Liver (tissue), 9 donors: ENCODE measurements around the gene ABCA9. TPM values are rescaled to one million over a fixed set of nuclear protein-coding genes. Genes with fewer than 3 reads are reported as not detected.

ENCODE experiments used
- DNase-seq: peaks from one replicate; pipeline ENCODE4 v3.0.0-alpha.2; 2017; ENCODE audit warnings: low spot score
- H3K27ac ChIP-seq, 2 donors: one replicate each; pipeline ENCODE4 v1.7.0; 2013; ENCODE audit warnings: inconsistent platforms in 2 of 2, low read length in 2 of 2, control low read depth in 1 of 2, low read depth in 1 of 2, mild to moderate bottlenecking in 1 of 2
- H3K27me3 ChIP-seq, 4 donors: one replicate each; pipeline versions ENCODE4 v1.6.1 to v1.7.0; 2013; ENCODE audit warnings: low read length in 3 of 4, inconsistent platforms in 1 of 4, mild to moderate bottlenecking in 1 of 4, moderate library complexity in 1 of 4; ENCODE audit not compliant: control insufficient read depth in 4 of 4, insufficient read depth in 4 of 4
- H3K36me3 ChIP-seq, 4 donors: one replicate each; pipeline versions ENCODE4 v1.6.1 to v1.7.0; 2013; ENCODE audit warnings: low read length in 3 of 4, mild to moderate bottlenecking in 3 of 4, low read depth in 1 of 4, moderate library complexity in 1 of 4; ENCODE audit not compliant: control insufficient read depth in 4 of 4, insufficient read depth in 3 of 4
- H3K4me1 ChIP-seq, 4 donors: one replicate each; pipeline versions ENCODE4 v1.6.1 to v1.7.0; 2013; ENCODE audit warnings: low read length in 3 of 4, mild to moderate bottlenecking in 3 of 4, moderate library complexity in 1 of 4; ENCODE audit not compliant: control insufficient read depth in 4 of 4, insufficient read depth in 4 of 4
- H3K4me3 ChIP-seq, 3 donors: one replicate each; pipeline versions ENCODE4 v1.6.1 to v1.7.0; 2013; ENCODE audit warnings: low read length in 3 of 3, control low read depth in 1 of 3, low read depth in 1 of 3, mild to moderate bottlenecking in 1 of 3
- H3K9ac ChIP-seq, 2 donors: one replicate each; pipeline ENCODE4 v1.7.0; 2013; ENCODE audit warnings: low read length in 2 of 2, mild to moderate bottlenecking in 2 of 2, moderate library complexity in 2 of 2, control low read depth in 1 of 2, low read depth in 1 of 2
- H3K9me3 ChIP-seq, 4 donors: one replicate each; pipeline versions ENCODE4 v1.6.1 to v1.7.0; 2013; ENCODE audit warnings: low read length in 3 of 4; ENCODE audit not compliant: control insufficient read depth in 4 of 4
- EGR1 ChIP-seq, 2 donors: IDR thresholded peaks; 2 replicates each; pipeline ENCODE4 v1.6.1; 2016 to 2018; ENCODE audit warnings: antibody characterized with exemption in 2 of 2, low read depth in 2 of 2
- FOXA1 ChIP-seq: IDR thresholded peaks from 2 replicates; pipeline ENCODE4 v1.6.1; 2016; ENCODE audit warnings: antibody characterized with exemption
- FOXA2 ChIP-seq: IDR thresholded peaks from 2 replicates; pipeline ENCODE4 v1.6.1; 2016; ENCODE audit warnings: antibody characterized with exemption
- GABPA ChIP-seq, 2 donors: IDR thresholded peaks in 1 of 2; conservative IDR thresholded peaks in 1 of 2; 2 replicates each; pipeline ENCODE4 v1.6.1; 2016; ENCODE audit warnings: antibody characterized with exemption in 2 of 2, mild to moderate bottlenecking in 1 of 2, moderate library complexity in 1 of 2
- HNF4A ChIP-seq, 2 donors: conservative IDR thresholded peaks; 2 replicates each; pipeline ENCODE4 v1.6.1; 2016; ENCODE audit warnings: antibody characterized with exemption in 2 of 2, mild to moderate bottlenecking in 2 of 2
- HNF4G ChIP-seq: IDR thresholded peaks from 2 replicates; pipeline ENCODE4 v1.6.1; 2016; ENCODE audit warnings: antibody characterized with exemption
- JUND ChIP-seq, 2 donors: IDR thresholded peaks; 2 replicates each; pipeline ENCODE4 v1.6.1; 2016; ENCODE audit warnings: antibody characterized with exemption in 2 of 2
- NR2F2 ChIP-seq: IDR thresholded peaks from 2 replicates; pipeline ENCODE4 v1.6.1; 2016; ENCODE audit warnings: antibody characterized with exemption
- RAD21 ChIP-seq, 2 donors: IDR thresholded peaks; 2 replicates each; pipeline ENCODE4 v1.6.1; 2016; ENCODE audit warnings: antibody characterized with exemption in 2 of 2, mild to moderate bottlenecking in 2 of 2
- RXRA ChIP-seq, 2 donors: IDR thresholded peaks; 2 replicates each; pipeline ENCODE4 v1.6.1; 2017 to 2018; ENCODE audit warnings: antibody characterized with exemption in 2 of 2, mild to moderate bottlenecking in 1 of 2
- SP1 ChIP-seq: IDR thresholded peaks from 2 replicates; pipeline ENCODE4 v1.6.1; 2018; ENCODE audit warnings: antibody characterized with exemption, mild to moderate bottlenecking
- TAF1 ChIP-seq: conservative IDR thresholded peaks from 2 replicates; pipeline ENCODE4 v1.6.1; 2016; ENCODE audit warnings: antibody characterized with exemption, mild to moderate bottlenecking
- YY1 ChIP-seq: IDR thresholded peaks from 2 replicates; pipeline ENCODE4 v1.6.1; 2016; ENCODE audit warnings: antibody characterized with exemption, mild to moderate bottlenecking
- WGBS: extraction: QIAGEN DNeasy Blood & Tissue Kit; methylation state at CpG from one replicate; pipeline ENCODE4 v1.1.7; 2013; 5-methylcytosine and 5-hydroxymethylcytosine counted together
- polyA plus RNA-seq, 2 donors: library from polyadenylated mRNA; stranded (reverse) in 1 of 2; unstranded in 1 of 2; fragments of 200-250 nt in 1 of 2; fragments of >200 nt in 1 of 2; fragmentation: Nextera tagmentation in 1 of 2; extraction: Ambion mirVana in 1 of 2; gene quantifications; one replicate each; pipeline versions ENCODE4 v1.2.1 to v1.2.3, GENCODE V29; 2013 to 2015
- total RNA-seq, 2 donors: library from RNA; depleted of rRNA; stranded (reverse); fragments of >200 nt; gene quantifications; one replicate each; pipeline ENCODE4 v1.2.3, GENCODE V29; 2014
- TF ChIP-seq, protein P1 (sequence below): IDR thresholded peaks from 2 replicates; pipeline ENCODE4 v1.6.1; 2016; ENCODE audit warnings: antibody characterized with exemption
- TF ChIP-seq, protein P2 (sequence below): IDR thresholded peaks from 2 replicates; pipeline ENCODE4 v1.6.1; 2016; ENCODE audit warnings: antibody characterized with exemption, mild to moderate bottlenecking
- TF ChIP-seq, protein P3 (sequence below): fragments of 150-350 bp; IDR thresholded peaks from 2 replicates; pipeline ENCODE4 v1.5.1; 2017; ENCODE audit warnings: improper control_type of control experiment, low read depth, low read length; ENCODE audit not compliant: missing input control
- TF ChIP-seq, protein P4 (sequence below): IDR thresholded peaks from 2 replicates; pipeline ENCODE4 v1.6.1; 2016; ENCODE audit warnings: antibody characterized with exemption
- TF ChIP-seq, protein P5 (sequence below): IDR thresholded peaks from 2 replicates; pipeline ENCODE4 v1.6.1; 2016; ENCODE audit warnings: antibody characterized with exemption
- donor health status: healthy.
- donor health status: healthy.
- donor health status: healthy.
- donor health status: healthy.
- donor health status: healthy.

ABCA9 gene
- total and polyA plus RNA-seq, 4 donors = 1.4 to 18.9 (median 5.9) TPM

DNA sequence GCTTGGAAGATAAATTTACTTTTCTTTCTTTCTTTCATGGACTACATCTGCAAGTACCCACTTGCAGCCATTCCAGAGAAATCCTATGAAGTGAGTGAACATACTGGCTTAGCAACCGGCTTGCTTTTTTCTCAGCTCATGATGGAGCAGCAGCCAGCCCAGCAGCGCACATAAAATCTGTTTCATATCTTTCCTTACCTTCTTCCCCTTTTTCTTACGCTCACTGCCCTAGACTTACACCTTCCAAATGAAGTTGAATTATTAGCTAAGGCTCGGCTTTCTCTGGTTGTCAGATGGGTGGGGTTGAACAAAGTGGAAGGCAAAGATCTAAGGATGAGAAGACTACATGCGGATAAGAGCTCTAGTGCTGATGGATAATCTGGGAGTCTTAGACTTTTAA, 91.6 kb downstream of the ABCA9 start:
- TF ChIP-seq EGR1 (IDR thresholded peaks at IDR 0.05; ENCODE audit: low read depth in 2 of 2) (no peak), FOXA2 (no peak), HNF4G (no peak), TAF1 (no peak)
- TF ChIP-seq, protein P1, sequence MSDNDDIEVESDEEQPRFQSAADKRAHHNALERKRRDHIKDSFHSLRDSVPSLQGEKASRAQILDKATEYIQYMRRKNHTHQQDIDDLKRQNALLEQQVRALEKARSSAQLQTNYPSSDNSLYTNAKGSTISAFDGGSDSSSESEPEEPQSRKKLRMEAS = no peak
- H3K9ac ChIP-seq = no peak overlapping the region
- no peaks in the 10 kb centered on the region for H3K27me3 ChIP-seq
- peaks cover 0 to 5% (median 2%) of the 10 kb centered on the region in 4 donors for H3K4me1 ChIP-seq
- no peak overlapping the region for H3K4me3 ChIP-seq
- 88% methylated on average over 5 of the region's 5 CpGs for WGBS
- no peak for DNase-seq
- no peak overlapping the region for H3K27ac ChIP-seq
- H3K36me3 ChIP-seq = no peaks in the 10 kb centered on the region
- no peaks in the 10 kb centered on the region for H3K9me3 ChIP-seq

DNA sequence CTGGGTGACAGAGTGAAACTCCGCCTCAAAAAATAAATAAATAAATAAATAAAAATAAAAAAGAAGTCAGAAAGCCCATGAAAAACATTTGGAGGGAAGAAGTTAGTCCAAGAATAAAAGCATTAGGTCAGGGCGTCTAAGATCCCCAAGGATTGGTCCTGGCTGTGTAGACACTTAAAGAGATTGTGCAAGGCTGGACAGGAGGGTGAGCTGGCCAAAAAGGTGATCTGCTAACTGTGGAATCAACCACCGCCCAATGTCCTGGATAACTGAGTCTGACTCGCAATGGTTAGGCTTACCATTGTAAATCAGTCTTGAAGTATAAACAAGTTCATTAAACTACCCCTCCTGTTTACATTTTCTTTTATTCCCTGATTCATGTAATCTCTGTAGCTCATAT, 96.8 kb downstream of the ABCA9 start:
- Histone ChIP-seq H3K27ac (no peak overlapping the region), H3K9me3 (no peaks in the 10 kb centered on the region), H3K4me1 (no peaks in the 10 kb centered on the region), H3K36me3 (no peaks in the 10 kb centered on the region), H3K27me3 (no peaks in the 10 kb centered on the region), H3K9ac (no peak overlapping the region), H3K4me3 (no peak overlapping the region)
- WGBS = 96% methylated on average over 4 of the region's 4 CpGs
- TF ChIP-seq SP1 = no peak
- no peak for TF ChIP-seq RXRA (IDR thresholded peaks at IDR 0.05)
- no peak for TF ChIP-seq JUND (IDR thresholded peaks at IDR 0.05)
- TF ChIP-seq, protein P2, sequence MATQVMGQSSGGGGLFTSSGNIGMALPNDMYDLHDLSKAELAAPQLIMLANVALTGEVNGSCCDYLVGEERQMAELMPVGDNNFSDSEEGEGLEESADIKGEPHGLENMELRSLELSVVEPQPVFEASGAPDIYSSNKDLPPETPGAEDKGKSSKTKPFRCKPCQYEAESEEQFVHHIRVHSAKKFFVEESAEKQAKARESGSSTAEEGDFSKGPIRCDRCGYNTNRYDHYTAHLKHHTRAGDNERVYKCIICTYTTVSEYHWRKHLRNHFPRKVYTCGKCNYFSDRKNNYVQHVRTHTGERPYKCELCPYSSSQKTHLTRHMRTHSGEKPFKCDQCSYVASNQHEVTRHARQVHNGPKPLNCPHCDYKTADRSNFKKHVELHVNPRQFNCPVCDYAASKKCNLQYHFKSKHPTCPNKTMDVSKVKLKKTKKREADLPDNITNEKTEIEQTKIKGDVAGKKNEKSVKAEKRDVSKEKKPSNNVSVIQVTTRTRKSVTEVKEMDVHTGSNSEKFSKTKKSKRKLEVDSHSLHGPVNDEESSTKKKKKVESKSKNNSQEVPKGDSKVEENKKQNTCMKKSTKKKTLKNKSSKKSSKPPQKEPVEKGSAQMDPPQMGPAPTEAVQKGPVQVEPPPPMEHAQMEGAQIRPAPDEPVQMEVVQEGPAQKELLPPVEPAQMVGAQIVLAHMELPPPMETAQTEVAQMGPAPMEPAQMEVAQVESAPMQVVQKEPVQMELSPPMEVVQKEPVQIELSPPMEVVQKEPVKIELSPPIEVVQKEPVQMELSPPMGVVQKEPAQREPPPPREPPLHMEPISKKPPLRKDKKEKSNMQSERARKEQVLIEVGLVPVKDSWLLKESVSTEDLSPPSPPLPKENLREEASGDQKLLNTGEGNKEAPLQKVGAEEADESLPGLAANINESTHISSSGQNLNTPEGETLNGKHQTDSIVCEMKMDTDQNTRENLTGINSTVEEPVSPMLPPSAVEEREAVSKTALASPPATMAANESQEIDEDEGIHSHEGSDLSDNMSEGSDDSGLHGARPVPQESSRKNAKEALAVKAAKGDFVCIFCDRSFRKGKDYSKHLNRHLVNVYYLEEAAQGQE = no peak
- no peak for TF ChIP-seq FOXA1
- no peak for TF ChIP-seq RAD21 (IDR thresholded peaks at IDR 0.05)
- TF ChIP-seq YY1 = no peak
- TF ChIP-seq, protein P3, sequence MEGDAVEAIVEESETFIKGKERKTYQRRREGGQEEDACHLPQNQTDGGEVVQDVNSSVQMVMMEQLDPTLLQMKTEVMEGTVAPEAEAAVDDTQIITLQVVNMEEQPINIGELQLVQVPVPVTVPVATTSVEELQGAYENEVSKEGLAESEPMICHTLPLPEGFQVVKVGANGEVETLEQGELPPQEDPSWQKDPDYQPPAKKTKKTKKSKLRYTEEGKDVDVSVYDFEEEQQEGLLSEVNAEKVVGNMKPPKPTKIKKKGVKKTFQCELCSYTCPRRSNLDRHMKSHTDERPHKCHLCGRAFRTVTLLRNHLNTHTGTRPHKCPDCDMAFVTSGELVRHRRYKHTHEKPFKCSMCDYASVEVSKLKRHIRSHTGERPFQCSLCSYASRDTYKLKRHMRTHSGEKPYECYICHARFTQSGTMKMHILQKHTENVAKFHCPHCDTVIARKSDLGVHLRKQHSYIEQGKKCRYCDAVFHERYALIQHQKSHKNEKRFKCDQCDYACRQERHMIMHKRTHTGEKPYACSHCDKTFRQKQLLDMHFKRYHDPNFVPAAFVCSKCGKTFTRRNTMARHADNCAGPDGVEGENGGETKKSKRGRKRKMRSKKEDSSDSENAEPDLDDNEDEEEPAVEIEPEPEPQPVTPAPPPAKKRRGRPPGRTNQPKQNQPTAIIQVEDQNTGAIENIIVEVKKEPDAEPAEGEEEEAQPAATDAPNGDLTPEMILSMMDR = no peak
- TF ChIP-seq, protein P4, sequence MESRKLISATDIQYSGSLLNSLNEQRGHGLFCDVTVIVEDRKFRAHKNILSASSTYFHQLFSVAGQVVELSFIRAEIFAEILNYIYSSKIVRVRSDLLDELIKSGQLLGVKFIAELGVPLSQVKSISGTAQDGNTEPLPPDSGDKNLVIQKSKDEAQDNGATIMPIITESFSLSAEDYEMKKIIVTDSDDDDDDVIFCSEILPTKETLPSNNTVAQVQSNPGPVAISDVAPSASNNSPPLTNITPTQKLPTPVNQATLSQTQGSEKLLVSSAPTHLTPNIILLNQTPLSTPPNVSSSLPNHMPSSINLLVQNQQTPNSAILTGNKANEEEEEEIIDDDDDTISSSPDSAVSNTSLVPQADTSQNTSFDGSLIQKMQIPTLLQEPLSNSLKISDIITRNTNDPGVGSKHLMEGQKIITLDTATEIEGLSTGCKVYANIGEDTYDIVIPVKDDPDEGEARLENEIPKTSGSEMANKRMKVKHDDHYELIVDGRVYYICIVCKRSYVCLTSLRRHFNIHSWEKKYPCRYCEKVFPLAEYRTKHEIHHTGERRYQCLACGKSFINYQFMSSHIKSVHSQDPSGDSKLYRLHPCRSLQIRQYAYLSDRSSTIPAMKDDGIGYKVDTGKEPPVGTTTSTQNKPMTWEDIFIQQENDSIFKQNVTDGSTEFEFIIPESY = no peak
- TF ChIP-seq, protein P5, sequence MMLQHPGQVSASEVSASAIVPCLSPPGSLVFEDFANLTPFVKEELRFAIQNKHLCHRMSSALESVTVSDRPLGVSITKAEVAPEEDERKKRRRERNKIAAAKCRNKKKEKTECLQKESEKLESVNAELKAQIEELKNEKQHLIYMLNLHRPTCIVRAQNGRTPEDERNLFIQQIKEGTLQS = no peak
- TF ChIP-seq HNF4A (conservative IDR thresholded peaks at IDR 0.05) = no peak
- TF ChIP-seq TAF1 = no peak
- TF ChIP-seq, protein P1 = no peak
- TF ChIP-seq GABPA (IDR thresholded peaks at IDR 0.05 in 1 of 2, conservative IDR thresholded peaks at IDR 0.05 in 1 of 2) = no peak
- no peak for TF ChIP-seq HNF4G
- no peak for TF ChIP-seq EGR1 (IDR thresholded peaks at IDR 0.05; ENCODE audit: low read depth in 2 of 2)
- TF ChIP-seq FOXA2 = no peak
- TF ChIP-seq NR2F2 = no peak
- DNase-seq = no peak
